Stomach (tissue), 4 donors: ENCODE data around the gene ZNRF4.

Source experiments
- CTCF ChIP-seq, 7 experiments: fragments of 450-650 bp in 4 of 7; fragments of 200-600 bp in 3 of 7; sonication (generic) in 3 of 7; IDR thresholded peaks; one replicate each; pipeline ENCODE4 v1.5.1; 2016 to 2019; ENCODE audit warnings: antibody characterized with exemption in 7 of 7, control low read depth in 2 of 7, mild to moderate bottlenecking in 1 of 7
- POLR2A ChIP-seq, 4 donors: fragments of 450-650 bp; IDR thresholded peaks; one replicate each; pipeline ENCODE4 v1.6.1; 2016; ENCODE audit warnings: antibody characterized with exemption in 4 of 4, control low read depth in 2 of 4, mild to moderate bottlenecking in 1 of 4, moderate library complexity in 1 of 4

GRCh38 chr19:5407356-5407755 lies 47.9 kb upstream of the ZNRF4 start:
- TF ChIP-seq CTCF (IDR thresholded peaks at IDR 0.05) = no peak
- no peak for TF ChIP-seq POLR2A (IDR thresholded peaks at IDR 0.05)
